ENCODE data around the gene LRRIQ1. TPM values are rescaled to one million over a fixed set of nuclear protein-coding genes. Genes with fewer than 3 reads are reported as not detected.

LRRIQ1 gene
- total RNA-seq (8.5 TPM), polyA plus RNA-seq (ENCODE audit: insufficient read depth, low read depth, low replicate concordance) (2.4 TPM)
- long read RNA-seq, donor 1 = 0 reads
- long read RNA-seq, donor 2, partial matches to known transcripts = 13 of 13 reads
- long read RNA-seq, donor 2, other reads (novel, unspliced or antisense) = 0 of 13 reads
- long read RNA-seq, donor 3, partial matches to known transcripts = 18 of 19 reads
- long read RNA-seq, donor 3, other reads (novel, unspliced or antisense) = 0 of 19 reads
- long read RNA-seq, donor 4, partial matches to known transcripts = 11 of 11 reads
- long read RNA-seq, donor 4, other reads (novel, unspliced or antisense) = 0 of 11 reads
- long read RNA-seq, donor 5 = 0 reads
- long read RNA-seq, donor 6, partial matches to known transcripts = 17 of 17 reads
- long read RNA-seq, donor 6, other reads (novel, unspliced or antisense) = 0 of 17 reads
- long read RNA-seq, donor 7, partial matches to known transcripts = 2 of 3 reads
- long read RNA-seq, donor 7, other reads (novel, unspliced or antisense) = 1 of 3 reads
- long read RNA-seq, donor 8, partial matches to known transcripts = 0 of 2 reads
- long read RNA-seq, donor 8, other reads (novel, unspliced or antisense) = 0 of 2 reads
- long read RNA-seq, donor 9 = 0 reads
- long read RNA-seq, donor 10, partial matches to known transcripts = 22 of 22 reads
- long read RNA-seq, donor 10, other reads (novel, unspliced or antisense) = 0 of 22 reads

- DNase-seq (peak; percentile 75 to 97 (median 92)), FAIRE-seq (no peak)
- intact Hi-C loops (cut with DNase I) = no loop called here
- H3K27me3 ChIP-seq (ENCODE audit: control insufficient read depth, insufficient read depth, low read length) = no peaks in the 10 kb centered on the region
- H3K4me1 ChIP-seq (ENCODE audit: control insufficient read depth in 2 of 3, insufficient read depth in 2 of 3, low read depth in 1 of 3, low read length in 3 of 3) = no peaks in the 10 kb centered on the region
- no peak within 1 kb of the TSS for H3K27ac ChIP-seq (ENCODE audit: low read depth in 2 of 2, low read length in 2 of 2)
- H3K9ac ChIP-seq (ENCODE audit: low read length in 3 of 3) = peak within 1 kb of the TSS in 2 of 3 donors; percentile 74 to 76
- H3K9me3 ChIP-seq (ENCODE audit: control insufficient read depth in 2 of 3, insufficient read depth in 1 of 3, low read length in 3 of 3) = no peaks in the 10 kb centered on the region
- peak within 1 kb of the TSS; percentile 81 to 96 (median 95) for H3K4me3 ChIP-seq (ENCODE audit: low read length in 3 of 3)
- TF ChIP-seq CTCF (IDR thresholded peaks at IDR 0.05; ENCODE audit: borderline replicate concordance, extremely low read depth, insufficient read depth) = no peak
- no peaks in the 10 kb centered on the region for H3K36me3 ChIP-seq (ENCODE audit: control insufficient read depth in 2 of 3, insufficient read depth in 3 of 3, low read length in 3 of 3)
These were observed at the start of gene LRRIQ1, which contains the start of gene TSPAN19 for GRCh38 chr12:85036234-85036707. TSS of gene LRRIQ1 (plus strand) at chr12:85036351. CDS start at chr12:85038177, 1,826 bp downstream. TSS of gene TSPAN19 (minus strand) at chr12:85036277. CDS start at chr12:85029946, 6,331 bp downstream.

- DNase-seq (peak in 1 of 5 donors; percentile 44), FAIRE-seq (no peak)
- no peak for TF ChIP-seq CTCF (IDR thresholded peaks at IDR 0.05; ENCODE audit: borderline replicate concordance, extremely low read depth, insufficient read depth)
- Histone ChIP-seq H3K27me3 (ENCODE audit: control insufficient read depth, insufficient read depth, low read length) (no peaks in the 10 kb centered on the region), H3K36me3 (ENCODE audit: control insufficient read depth in 2 of 3, insufficient read depth in 3 of 3, low read length in 3 of 3) (no peaks in the 10 kb centered on the region), H3K27ac (ENCODE audit: low read depth in 2 of 2, low read length in 2 of 2) (no peak overlapping the region), H3K4me3 (ENCODE audit: low read length in 3 of 3) (no peak overlapping the region), H3K9ac (ENCODE audit: low read length in 3 of 3) (no peak overlapping the region), H3K9me3 (ENCODE audit: control insufficient read depth in 2 of 3, insufficient read depth in 1 of 3, low read length in 3 of 3) (no peaks in the 10 kb centered on the region), H3K4me1 (ENCODE audit: control insufficient read depth in 2 of 3, insufficient read depth in 2 of 3, low read depth in 1 of 3, low read length in 3 of 3) (no peaks in the 10 kb centered on the region)
- intact Hi-C loops (cut with DNase I) = no loop called here
These were observed 49.6 kb upstream of the LRRIQ1 start for GRCh38 chr12:84986586-84986985.

- TF ChIP-seq CTCF (IDR thresholded peaks at IDR 0.05; ENCODE audit: borderline replicate concordance, extremely low read depth, insufficient read depth) = no peak
- FAIRE-seq (no peak), DNase-seq (no peak)
- no peaks in the 10 kb centered on the region for H3K9me3 ChIP-seq (ENCODE audit: control insufficient read depth in 2 of 3, insufficient read depth in 1 of 3, low read length in 3 of 3)
- no peak overlapping the region for H3K27ac ChIP-seq (ENCODE audit: low read depth in 2 of 2, low read length in 2 of 2)
- H3K4me1 ChIP-seq (ENCODE audit: control insufficient read depth in 2 of 3, insufficient read depth in 2 of 3, low read depth in 1 of 3, low read length in 3 of 3) = no peaks in the 10 kb centered on the region
- H3K4me3 ChIP-seq (ENCODE audit: low read length in 3 of 3) = no peak overlapping the region
- no peak overlapping the region for H3K9ac ChIP-seq (ENCODE audit: low read length in 3 of 3)
- H3K36me3 ChIP-seq (ENCODE audit: control insufficient read depth in 2 of 3, insufficient read depth in 3 of 3, low read length in 3 of 3) = no peaks in the 10 kb centered on the region
- H3K27me3 ChIP-seq (ENCODE audit: control insufficient read depth, insufficient read depth, low read length) = no peaks in the 10 kb centered on the region
- intact Hi-C loops (cut with DNase I) = no loop called here
These were observed 41.7 kb upstream of the LRRIQ1 start for GRCh38 chr12:84994426-84994825.

Data from kidney (tissue), 22 donors.